HEK293 (cell line): ENCODE measurements around the gene SLAMF9.

Source experiments
- CTCF ChIA-PET: fragments of 350-600 bp; formaldehyde crosslinking; extraction: SDS; loops from one replicate; lab custom pipeline; 2021; ENCODE audit warnings: antibody characterized with exemption; lab: Yijun Ruan, JAX
- POLR2A ChIA-PET: fragments of 300-600 bp; formaldehyde crosslinking; extraction: SDS; loops from one replicate; lab custom pipeline; 2020; ENCODE audit warnings: antibody characterized with exemption, inconsistent platforms; lab: Yijun Ruan, JAX
- H3K27ac ChIP-seq: fragments of 200-500 bp; sonication (Bioruptor generic); 2 replicates; pipeline ENCODE4 v1.5.1; 2014; ENCODE audit warnings: low read depth, low read length, control low read depth, inconsistent platforms; ENCODE audit errors: extremely low read depth
- H3K36me3 ChIP-seq, 2 experiments: fragments of 200-500 bp in 1 of 2; sonication (Bioruptor generic) in 1 of 2; 1 replicate in 1 of 2; 2 replicates in 1 of 2; pipeline ENCODE4 v1.5.1; 2014 to 2017; ENCODE audit warnings: inconsistent platforms in 2 of 2, low read length in 2 of 2; ENCODE audit not compliant: control insufficient read depth in 2 of 2, insufficient read depth in 1 of 2
- H3K4me1 ChIP-seq: fragments of 200-500 bp; sonication (Bioruptor generic); 2 replicates; pipeline ENCODE4 v1.5.1; 2014; ENCODE audit warnings: mild to moderate bottlenecking, low read length, inconsistent platforms; ENCODE audit not compliant: control insufficient read depth, insufficient read depth
- H3K4me3 ChIP-seq: 2 replicates; pipeline ENCODE4 v1.5.1; 2011; ENCODE audit warnings: low read depth, mild to moderate bottlenecking, control low read depth, low read length, moderate library complexity
- H3K9me3 ChIP-seq: fragments of 200-500 bp; sonication (Bioruptor generic); 2 replicates; pipeline ENCODE4 v1.5.1; 2014; ENCODE audit warnings: low read depth, low read length, inconsistent platforms; ENCODE audit not compliant: control insufficient read depth, insufficient read depth
- BCL11A ChIP-seq: fragments of 450-650 bp; formaldehyde crosslinking; IDR thresholded peaks from 2 replicates; pipeline ENCODE4 v1.5.1; 2016; ENCODE audit warnings: low read depth, missing biosample characterization, missing genetic modification characterization
- GLI4 ChIP-seq: fragments of 450-650 bp; formaldehyde crosslinking; IDR thresholded peaks from 2 replicates; pipeline ENCODE4 v1.5.1; 2016; ENCODE audit warnings: missing biosample characterization, missing genetic modification characterization
- GLIS1 ChIP-seq: fragments of 450-650 bp; formaldehyde crosslinking; IDR thresholded peaks from 2 replicates; pipeline ENCODE4 v1.5.1; 2016; ENCODE audit warnings: missing biosample characterization, missing genetic modification characterization
- OSR2 ChIP-seq: fragments of 450-650 bp; formaldehyde crosslinking; IDR thresholded peaks from 2 replicates; pipeline ENCODE4 v1.5.1; 2016; ENCODE audit warnings: missing biosample characterization, missing genetic modification characterization
- SETDB1 ChIP-seq: IDR thresholded peaks from one replicate; pipeline ENCODE4 v1.6.1; 2017; ENCODE audit warnings: mild to moderate bottlenecking, low read length, moderate library complexity, mixed read lengths; ENCODE audit not compliant: insufficient read length
- YY1 ChIP-seq: fragments of 450-650 bp; formaldehyde crosslinking; IDR thresholded peaks from 2 replicates; pipeline ENCODE4 v1.5.1; 2018; ENCODE audit warnings: missing biosample characterization, missing genetic modification characterization
- ZBTB20 ChIP-seq: fragments of 450-650 bp; formaldehyde crosslinking; IDR thresholded peaks from 2 replicates; pipeline ENCODE4 v1.5.1; 2016; ENCODE audit warnings: missing biosample characterization, missing genetic modification characterization
- ZIC2 ChIP-seq: fragments of 450-650 bp; formaldehyde crosslinking; IDR thresholded peaks from 2 replicates; pipeline ENCODE4 v1.5.1; 2016; ENCODE audit warnings: missing biosample characterization, missing genetic modification characterization
- ZNF16 ChIP-seq: fragments of 450-650 bp; formaldehyde crosslinking; IDR thresholded peaks from 2 replicates; pipeline ENCODE4 v1.5.1; 2016; ENCODE audit warnings: low read depth, missing biosample characterization, missing genetic modification characterization
- ZNF221 ChIP-seq: fragments of 450-650 bp; formaldehyde crosslinking; IDR thresholded peaks from 2 replicates; pipeline ENCODE4 v1.5.1; 2017; ENCODE audit warnings: missing biosample characterization, missing genetic modification characterization, borderline replicate concordance
- ZNF239 ChIP-seq: fragments of 450-650 bp; formaldehyde crosslinking; IDR thresholded peaks from 2 replicates; pipeline ENCODE4 v1.5.1; 2016; ENCODE audit warnings: missing biosample characterization, missing genetic modification characterization
- ZNF391 ChIP-seq: fragments of 450-650 bp; formaldehyde crosslinking; IDR thresholded peaks from 2 replicates; pipeline ENCODE4 v1.5.1; 2016; ENCODE audit warnings: low read depth, missing biosample characterization, missing genetic modification characterization, borderline replicate concordance
- ZNF514 ChIP-seq: fragments of 450-650 bp; formaldehyde crosslinking; IDR thresholded peaks from 2 replicates; pipeline ENCODE4 v1.5.1; 2016; ENCODE audit warnings: missing biosample characterization, missing genetic modification characterization
- ZNF670 ChIP-seq: fragments of 450-650 bp; formaldehyde crosslinking; IDR thresholded peaks from 2 replicates; pipeline ENCODE4 v1.5.1; 2016; ENCODE audit warnings: missing biosample characterization, missing genetic modification characterization, low read depth
- ZNF701 ChIP-seq: fragments of 450-650 bp; formaldehyde crosslinking; IDR thresholded peaks from 2 replicates; pipeline ENCODE4 v1.5.1; 2016; ENCODE audit warnings: missing biosample characterization, missing genetic modification characterization
- ZNF768 ChIP-seq: fragments of 450-650 bp; formaldehyde crosslinking; IDR thresholded peaks from 2 replicates; pipeline ENCODE4 v1.5.1; 2018; ENCODE audit warnings: missing biosample characterization, mild to moderate bottlenecking, missing genetic modification characterization
- TF ChIP-seq, protein P1 (sequence below): fragments of 450-650 bp; formaldehyde crosslinking; IDR thresholded peaks from 2 replicates; pipeline ENCODE4 v1.5.1; 2016; ENCODE audit warnings: missing biosample characterization, missing genetic modification characterization
- TF ChIP-seq, protein P2 (sequence below): fragments of 450-650 bp; formaldehyde crosslinking; IDR thresholded peaks from 2 replicates; pipeline ENCODE4 v1.5.1; 2016; ENCODE audit warnings: missing biosample characterization, missing genetic modification characterization, borderline replicate concordance
- TF ChIP-seq, protein P3 (sequence below): fragments of 450-650 bp; formaldehyde crosslinking; IDR thresholded peaks from 2 replicates; pipeline ENCODE4 v1.5.1; 2017; ENCODE audit warnings: missing biosample characterization, missing genetic modification characterization
- TF ChIP-seq, protein P4 (sequence below): fragments of 450-650 bp; formaldehyde crosslinking; IDR thresholded peaks from 2 replicates; pipeline ENCODE4 v1.5.1; 2016; ENCODE audit warnings: missing biosample characterization, missing genetic modification characterization
- TF ChIP-seq, protein P5 (sequence below): fragments of 450-650 bp; formaldehyde crosslinking; IDR thresholded peaks from 2 replicates; pipeline ENCODE4 v1.5.1; 2016; ENCODE audit warnings: missing biosample characterization, missing genetic modification characterization

SLAMF9 gene

DNA sequence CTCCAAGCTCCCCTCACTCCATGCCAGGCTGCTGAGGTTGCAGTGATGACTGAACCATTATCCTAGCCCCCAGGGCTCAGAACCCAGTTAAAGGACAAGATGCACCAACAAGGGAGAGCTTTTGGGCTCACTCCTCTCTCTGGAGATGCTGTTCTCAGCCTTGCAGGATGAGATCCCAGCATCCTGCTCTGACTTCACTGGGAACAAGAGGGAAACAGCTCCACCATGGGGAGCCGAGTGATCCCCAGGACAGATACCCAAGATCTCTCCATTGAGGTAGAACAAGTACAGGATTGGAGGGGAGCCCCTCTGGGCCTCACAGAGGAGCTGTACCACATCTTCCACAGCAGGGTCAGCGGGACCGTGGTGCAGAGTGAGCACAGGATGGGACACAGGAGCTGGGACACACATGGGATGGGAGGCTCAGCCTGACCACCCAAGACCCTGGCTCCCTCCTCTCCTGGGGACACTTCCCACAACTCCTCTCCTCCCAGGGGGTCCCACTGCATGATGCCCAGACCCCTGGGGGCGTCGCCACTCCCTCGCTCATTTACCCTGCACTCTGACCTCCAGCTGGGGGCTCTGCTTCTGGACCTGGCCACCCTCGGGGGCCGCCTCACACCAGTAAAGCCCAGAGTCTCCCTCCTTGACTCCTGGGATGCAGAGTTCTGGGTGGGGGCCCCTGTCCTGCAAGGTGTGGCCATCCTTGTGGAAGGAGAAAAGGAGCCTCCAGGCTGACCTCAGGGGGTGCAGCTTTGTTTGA lies 18.6 kb upstream of the SLAMF9 start:
- Histone ChIP-seq H3K9me3 (no peaks in the 10 kb centered on the region), H3K4me3 (no peak overlapping the region), H3K27ac (no peak overlapping the region), H3K36me3 (no peaks in the 10 kb centered on the region), H3K4me1 (no peaks in the 10 kb centered on the region)
- ChIA-PET CTCF (interaction anchor here (0.6 to 3.8 kb wide), 5 partner anchors 32 to 174 kb away, joined by 3 to 22 read pairs (median 4); no protein-coding TSS in a partner anchor), POLR2A (interaction anchor here (1.1 kb wide), 1 partner anchor 57 kb away, joined by 4 read pairs; no protein-coding TSS in a partner anchor)
- TF ChIP-seq OSR2 (no peak), GLIS1 (tag by site-specific recombination) (peak; percentile 51)

DNA sequence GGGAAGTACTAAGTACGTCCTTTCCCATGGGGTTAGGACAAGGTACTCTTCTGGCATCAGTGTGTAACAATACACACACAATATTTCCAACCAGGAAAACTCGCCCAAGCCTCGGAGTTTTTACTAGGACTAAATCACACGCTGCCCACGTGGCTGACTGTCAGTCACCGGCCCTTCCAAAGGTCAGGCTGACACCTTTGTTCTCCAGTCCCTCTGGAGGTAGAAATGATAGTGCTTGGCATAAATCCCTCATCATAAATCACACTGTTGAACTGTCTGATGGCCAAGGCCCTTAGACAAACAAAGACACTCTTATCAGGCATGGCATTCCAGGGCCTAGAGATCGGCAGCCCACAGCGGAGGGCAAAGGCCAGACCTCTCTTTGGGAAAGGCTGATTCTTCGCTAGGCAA lies 16.9 kb upstream of the SLAMF9 start:
- no peaks in the 10 kb centered on the region for H3K9me3 ChIP-seq
- POLR2A ChIA-PET: no interaction called here
- H3K4me1 ChIP-seq: no peaks in the 10 kb centered on the region
- H3K27ac ChIP-seq: no peak overlapping the region
- no peak overlapping the region for H3K4me3 ChIP-seq
- H3K36me3 ChIP-seq: no peaks in the 10 kb centered on the region
- CTCF ChIA-PET: interaction anchor here (1.1 to 3.8 kb wide), 3 partner anchors 25 to 78 kb away, joined by 3 to 22 read pairs (median 4); no protein-coding TSS in a partner anchor
- TF ChIP-seq, protein P1, sequence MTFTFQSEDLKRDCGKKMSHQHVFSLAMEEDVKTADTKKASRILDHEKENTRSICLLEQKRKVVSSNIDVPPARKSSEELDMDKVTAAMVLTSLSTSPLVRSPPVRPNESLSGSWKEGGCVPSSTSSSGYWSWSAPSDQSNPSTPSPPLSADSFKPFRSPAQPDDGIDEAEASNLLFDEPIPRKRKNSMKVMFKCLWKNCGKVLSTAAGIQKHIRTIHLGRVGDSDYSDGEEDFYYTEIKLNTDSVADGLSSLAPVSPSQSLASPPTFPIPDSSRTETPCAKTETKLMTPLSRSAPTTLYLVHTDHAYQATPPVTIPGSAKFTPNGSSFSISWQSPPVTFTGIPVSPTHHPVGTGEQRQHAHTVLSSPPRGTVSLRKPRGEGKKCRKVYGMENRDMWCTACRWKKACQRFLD: no peak
- TF ChIP-seq ZNF768 (tag by site-specific recombination) (no peak), SETDB1 (no peak), ZNF221 (tag by site-specific recombination) (no peak), ZNF670 (tag by site-specific recombination) (no peak), ZNF16 (no peak), ZNF514 (no peak), ZIC2 (tag by site-specific recombination) (no peak), GLI4 (tag by site-specific recombination) (no peak), YY1 (tag by site-specific recombination) (no peak), ZBTB20 (tag by site-specific recombination) (no peak), BCL11A (no peak), ZNF239 (tag by site-specific recombination) (no peak), ZNF391 (tag by site-specific recombination) (no peak), ZNF701 (tag by site-specific recombination) (no peak)
- TF ChIP-seq, protein P2, sequence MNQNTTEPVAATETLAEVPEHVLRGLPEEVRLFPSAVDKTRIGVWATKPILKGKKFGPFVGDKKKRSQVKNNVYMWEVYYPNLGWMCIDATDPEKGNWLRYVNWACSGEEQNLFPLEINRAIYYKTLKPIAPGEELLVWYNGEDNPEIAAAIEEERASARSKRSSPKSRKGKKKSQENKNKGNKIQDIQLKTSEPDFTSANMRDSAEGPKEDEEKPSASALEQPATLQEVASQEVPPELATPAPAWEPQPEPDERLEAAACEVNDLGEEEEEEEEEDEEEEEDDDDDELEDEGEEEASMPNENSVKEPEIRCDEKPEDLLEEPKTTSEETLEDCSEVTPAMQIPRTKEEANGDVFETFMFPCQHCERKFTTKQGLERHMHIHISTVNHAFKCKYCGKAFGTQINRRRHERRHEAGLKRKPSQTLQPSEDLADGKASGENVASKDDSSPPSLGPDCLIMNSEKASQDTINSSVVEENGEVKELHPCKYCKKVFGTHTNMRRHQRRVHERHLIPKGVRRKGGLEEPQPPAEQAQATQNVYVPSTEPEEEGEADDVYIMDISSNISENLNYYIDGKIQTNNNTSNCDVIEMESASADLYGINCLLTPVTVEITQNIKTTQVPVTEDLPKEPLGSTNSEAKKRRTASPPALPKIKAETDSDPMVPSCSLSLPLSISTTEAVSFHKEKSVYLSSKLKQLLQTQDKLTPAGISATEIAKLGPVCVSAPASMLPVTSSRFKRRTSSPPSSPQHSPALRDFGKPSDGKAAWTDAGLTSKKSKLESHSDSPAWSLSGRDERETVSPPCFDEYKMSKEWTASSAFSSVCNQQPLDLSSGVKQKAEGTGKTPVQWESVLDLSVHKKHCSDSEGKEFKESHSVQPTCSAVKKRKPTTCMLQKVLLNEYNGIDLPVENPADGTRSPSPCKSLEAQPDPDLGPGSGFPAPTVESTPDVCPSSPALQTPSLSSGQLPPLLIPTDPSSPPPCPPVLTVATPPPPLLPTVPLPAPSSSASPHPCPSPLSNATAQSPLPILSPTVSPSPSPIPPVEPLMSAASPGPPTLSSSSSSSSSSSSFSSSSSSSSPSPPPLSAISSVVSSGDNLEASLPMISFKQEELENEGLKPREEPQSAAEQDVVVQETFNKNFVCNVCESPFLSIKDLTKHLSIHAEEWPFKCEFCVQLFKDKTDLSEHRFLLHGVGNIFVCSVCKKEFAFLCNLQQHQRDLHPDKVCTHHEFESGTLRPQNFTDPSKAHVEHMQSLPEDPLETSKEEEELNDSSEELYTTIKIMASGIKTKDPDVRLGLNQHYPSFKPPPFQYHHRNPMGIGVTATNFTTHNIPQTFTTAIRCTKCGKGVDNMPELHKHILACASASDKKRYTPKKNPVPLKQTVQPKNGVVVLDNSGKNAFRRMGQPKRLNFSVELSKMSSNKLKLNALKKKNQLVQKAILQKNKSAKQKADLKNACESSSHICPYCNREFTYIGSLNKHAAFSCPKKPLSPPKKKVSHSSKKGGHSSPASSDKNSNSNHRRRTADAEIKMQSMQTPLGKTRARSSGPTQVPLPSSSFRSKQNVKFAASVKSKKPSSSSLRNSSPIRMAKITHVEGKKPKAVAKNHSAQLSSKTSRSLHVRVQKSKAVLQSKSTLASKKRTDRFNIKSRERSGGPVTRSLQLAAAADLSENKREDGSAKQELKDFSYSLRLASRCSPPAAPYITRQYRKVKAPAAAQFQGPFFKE (tag by site-specific recombination): no peak
- TF ChIP-seq, protein P3, sequence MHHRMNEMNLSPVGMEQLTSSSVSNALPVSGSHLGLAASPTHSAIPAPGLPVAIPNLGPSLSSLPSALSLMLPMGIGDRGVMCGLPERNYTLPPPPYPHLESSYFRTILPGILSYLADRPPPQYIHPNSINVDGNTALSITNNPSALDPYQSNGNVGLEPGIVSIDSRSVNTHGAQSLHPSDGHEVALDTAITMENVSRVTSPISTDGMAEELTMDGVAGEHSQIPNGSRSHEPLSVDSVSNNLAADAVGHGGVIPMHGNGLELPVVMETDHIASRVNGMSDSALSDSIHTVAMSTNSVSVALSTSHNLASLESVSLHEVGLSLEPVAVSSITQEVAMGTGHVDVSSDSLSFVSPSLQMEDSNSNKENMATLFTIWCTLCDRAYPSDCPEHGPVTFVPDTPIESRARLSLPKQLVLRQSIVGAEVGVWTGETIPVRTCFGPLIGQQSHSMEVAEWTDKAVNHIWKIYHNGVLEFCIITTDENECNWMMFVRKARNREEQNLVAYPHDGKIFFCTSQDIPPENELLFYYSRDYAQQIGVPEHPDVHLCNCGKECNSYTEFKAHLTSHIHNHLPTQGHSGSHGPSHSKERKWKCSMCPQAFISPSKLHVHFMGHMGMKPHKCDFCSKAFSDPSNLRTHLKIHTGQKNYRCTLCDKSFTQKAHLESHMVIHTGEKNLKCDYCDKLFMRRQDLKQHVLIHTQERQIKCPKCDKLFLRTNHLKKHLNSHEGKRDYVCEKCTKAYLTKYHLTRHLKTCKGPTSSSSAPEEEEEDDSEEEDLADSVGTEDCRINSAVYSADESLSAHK (tag by site-specific recombination): no peak
- TF ChIP-seq, protein P4, sequence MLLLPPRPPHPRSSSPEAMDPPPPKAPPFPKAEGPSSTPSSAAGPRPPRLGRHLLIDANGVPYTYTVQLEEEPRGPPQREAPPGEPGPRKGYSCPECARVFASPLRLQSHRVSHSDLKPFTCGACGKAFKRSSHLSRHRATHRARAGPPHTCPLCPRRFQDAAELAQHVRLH (tag by site-specific recombination): no peak
- TF ChIP-seq, protein P5, sequence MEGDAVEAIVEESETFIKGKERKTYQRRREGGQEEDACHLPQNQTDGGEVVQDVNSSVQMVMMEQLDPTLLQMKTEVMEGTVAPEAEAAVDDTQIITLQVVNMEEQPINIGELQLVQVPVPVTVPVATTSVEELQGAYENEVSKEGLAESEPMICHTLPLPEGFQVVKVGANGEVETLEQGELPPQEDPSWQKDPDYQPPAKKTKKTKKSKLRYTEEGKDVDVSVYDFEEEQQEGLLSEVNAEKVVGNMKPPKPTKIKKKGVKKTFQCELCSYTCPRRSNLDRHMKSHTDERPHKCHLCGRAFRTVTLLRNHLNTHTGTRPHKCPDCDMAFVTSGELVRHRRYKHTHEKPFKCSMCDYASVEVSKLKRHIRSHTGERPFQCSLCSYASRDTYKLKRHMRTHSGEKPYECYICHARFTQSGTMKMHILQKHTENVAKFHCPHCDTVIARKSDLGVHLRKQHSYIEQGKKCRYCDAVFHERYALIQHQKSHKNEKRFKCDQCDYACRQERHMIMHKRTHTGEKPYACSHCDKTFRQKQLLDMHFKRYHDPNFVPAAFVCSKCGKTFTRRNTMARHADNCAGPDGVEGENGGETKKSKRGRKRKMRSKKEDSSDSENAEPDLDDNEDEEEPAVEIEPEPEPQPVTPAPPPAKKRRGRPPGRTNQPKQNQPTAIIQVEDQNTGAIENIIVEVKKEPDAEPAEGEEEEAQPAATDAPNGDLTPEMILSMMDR (tag by site-specific recombination): no peak
